Measurements from ENCODE around the gene MAP2K1.

Gene MAP2K1

GRCh38 chr15:66422347-66422746 is 35.6 kb downstream of the MAP2K1 start:
- H3K14ac ChIP-seq (ENCODE audit: low read length in 2 of 2) = no peak overlapping the region
- WGBS = 98% methylated on average over 3 of the region's 4 CpGs
- no peak overlapping the region for H2BK15ac ChIP-seq (ENCODE audit: low read depth, poor library complexity, severe bottlenecking)
- H2BK120ac ChIP-seq (ENCODE audit: low read depth, low read length) = no peak overlapping the region
- no peaks in the 10 kb centered on the region for H3K9me3 ChIP-seq (ENCODE audit: control insufficient read depth, low read length)
- H3K27me3 ChIP-seq (ENCODE audit: control insufficient read depth in 1 of 2, insufficient read depth in 1 of 2, low read length in 2 of 2) = no peaks in the 10 kb centered on the region
- H3K36me3 ChIP-seq (ENCODE audit: control insufficient read depth in 1 of 2, insufficient read depth in 2 of 2, low read depth in 1 of 2, low read length in 2 of 2) = no peaks in the 10 kb centered on the region
- no peaks in the 10 kb centered on the region for H3K4me1 ChIP-seq (ENCODE audit: control insufficient read depth, insufficient read depth, low read depth, low read length)
- no peak overlapping the region for H3K4me2 ChIP-seq (ENCODE audit: low read length, poor library complexity, severe bottlenecking)
- no peak overlapping the region for H3K4ac ChIP-seq (ENCODE audit: low read depth in 1 of 2, low read length in 2 of 2)
- H3K4me3 ChIP-seq (ENCODE audit: insufficient read depth in 1 of 2, low read depth in 1 of 2, low read length in 2 of 2) = no peak overlapping the region
- no peak overlapping the region for H2BK12ac ChIP-seq (ENCODE audit: low read length in 2 of 2)
- H4K91ac ChIP-seq (ENCODE audit: low read length) = no peak overlapping the region
- no peak overlapping the region for H3K9ac ChIP-seq (ENCODE audit: low read length)
- no peak overlapping the region for H2BK5ac ChIP-seq (ENCODE audit: low read depth, low read length, poor library complexity, severe bottlenecking)
- peaks cover 42% of the 10 kb centered on the region for H3K79me1 ChIP-seq (replicated peaks; ENCODE audit: low read length, poor library complexity, severe bottlenecking)
- no peak overlapping the region for H3K18ac ChIP-seq (ENCODE audit: low read depth in 1 of 2, low read length in 2 of 2)
- H3K23ac ChIP-seq (ENCODE audit: low read length in 2 of 2) = no peak overlapping the region
- H2AFZ ChIP-seq (ENCODE audit: low read depth, low read length) = no peak overlapping the region
- H4K8ac ChIP-seq (ENCODE audit: low read length) = no peak overlapping the region
- H2AK5ac ChIP-seq (ENCODE audit: low read length, severe bottlenecking) = no peak overlapping the region
- H3K27ac ChIP-seq (ENCODE audit: low read length, poor library complexity, severe bottlenecking) = no peak overlapping the region
- no peak for DNase-seq

DNA sequence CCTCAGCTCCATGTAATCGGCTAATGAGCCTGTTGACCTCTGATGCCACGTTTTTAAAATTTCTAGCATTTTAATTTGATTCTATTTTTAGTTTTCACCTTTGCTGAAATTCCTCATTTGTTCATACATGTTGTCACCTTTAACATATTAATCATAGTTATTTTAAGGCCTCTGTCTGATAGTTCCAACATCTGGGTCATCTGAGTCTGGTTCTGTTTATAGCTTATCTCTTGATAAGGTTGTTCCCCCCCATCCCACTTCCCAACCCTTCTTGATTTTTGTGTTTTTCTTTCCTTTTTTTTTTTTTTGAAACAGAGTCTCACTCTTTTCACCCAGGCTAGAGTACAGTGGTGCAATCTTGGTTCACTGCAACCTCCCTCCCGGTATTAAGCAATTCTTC is 36.4 kb downstream of the MAP2K1 start:
- H3K4me1 ChIP-seq (ENCODE audit: control insufficient read depth, insufficient read depth, low read depth, low read length) = no peaks in the 10 kb centered on the region
- no peak overlapping the region for H3K14ac ChIP-seq (ENCODE audit: low read length in 2 of 2)
- H3K18ac ChIP-seq (ENCODE audit: low read depth in 1 of 2, low read length in 2 of 2) = no peak overlapping the region
- no peak overlapping the region for H4K91ac ChIP-seq (ENCODE audit: low read length)
- no peak overlapping the region for H2AFZ ChIP-seq (ENCODE audit: low read depth, low read length)
- H3K23ac ChIP-seq (ENCODE audit: low read length in 2 of 2) = no peak overlapping the region
- no peak overlapping the region for H3K4me3 ChIP-seq (ENCODE audit: insufficient read depth in 1 of 2, low read depth in 1 of 2, low read length in 2 of 2)
- no peak overlapping the region for H2BK120ac ChIP-seq (ENCODE audit: low read depth, low read length)
- no peaks in the 10 kb centered on the region for H3K9me3 ChIP-seq (ENCODE audit: control insufficient read depth, low read length)
- no peak overlapping the region for H2AK5ac ChIP-seq (ENCODE audit: low read length, severe bottlenecking)
- no peak overlapping the region for H3K4ac ChIP-seq (ENCODE audit: low read depth in 1 of 2, low read length in 2 of 2)
- H2BK12ac ChIP-seq (ENCODE audit: low read length in 2 of 2) = no peak overlapping the region
- no peak for DNase-seq
- peak overlapping the region; percentile 23 for H4K8ac ChIP-seq (ENCODE audit: low read length)
- H3K27ac ChIP-seq (ENCODE audit: low read length, poor library complexity, severe bottlenecking) = no peak overlapping the region
- no peaks in the 10 kb centered on the region for H3K27me3 ChIP-seq (ENCODE audit: control insufficient read depth in 1 of 2, insufficient read depth in 1 of 2, low read length in 2 of 2)
- no peaks in the 10 kb centered on the region for H3K36me3 ChIP-seq (ENCODE audit: control insufficient read depth in 1 of 2, insufficient read depth in 2 of 2, low read depth in 1 of 2, low read length in 2 of 2)
- H3K4me2 ChIP-seq (ENCODE audit: low read length, poor library complexity, severe bottlenecking) = no peak overlapping the region
- no peak overlapping the region for H2BK15ac ChIP-seq (ENCODE audit: low read depth, poor library complexity, severe bottlenecking)
- H3K79me1 ChIP-seq (replicated peaks; ENCODE audit: low read length, poor library complexity, severe bottlenecking) = peaks cover 41% of the 10 kb centered on the region
- WGBS = 98% methylated on average over 3 of the region's 3 CpGs
- H3K9ac ChIP-seq (ENCODE audit: low read length) = no peak overlapping the region
- no peak overlapping the region for H2BK5ac ChIP-seq (ENCODE audit: low read depth, low read length, poor library complexity, severe bottlenecking)

- Histone ChIP-seq H4K91ac (ENCODE audit: low read length) (no peak overlapping the region), H3K27ac (ENCODE audit: low read length, poor library complexity, severe bottlenecking) (no peak overlapping the region), H2AFZ (ENCODE audit: low read depth, low read length) (no peak overlapping the region), H3K23ac (ENCODE audit: low read length in 2 of 2) (no peak overlapping the region), H2AK5ac (ENCODE audit: low read length, severe bottlenecking) (no peak overlapping the region), H3K27me3 (ENCODE audit: control insufficient read depth in 1 of 2, insufficient read depth in 1 of 2, low read length in 2 of 2) (no peaks in the 10 kb centered on the region), H2BK120ac (ENCODE audit: low read depth, low read length) (no peak overlapping the region), H3K18ac (ENCODE audit: low read depth in 1 of 2, low read length in 2 of 2) (no peak overlapping the region), H4K8ac (ENCODE audit: low read length) (no peak overlapping the region), H3K9ac (ENCODE audit: low read length) (no peak overlapping the region), H3K14ac (ENCODE audit: low read length in 2 of 2) (no peak overlapping the region), H2BK5ac (ENCODE audit: low read depth, low read length, poor library complexity, severe bottlenecking) (no peak overlapping the region), H3K4me3 (ENCODE audit: insufficient read depth in 1 of 2, low read depth in 1 of 2, low read length in 2 of 2) (no peak overlapping the region), H2BK12ac (ENCODE audit: low read length in 2 of 2) (no peak overlapping the region), H3K4ac (ENCODE audit: low read depth in 1 of 2, low read length in 2 of 2) (no peak overlapping the region), H3K36me3 (ENCODE audit: control insufficient read depth in 1 of 2, insufficient read depth in 2 of 2, low read depth in 1 of 2, low read length in 2 of 2) (no peaks in the 10 kb centered on the region), H2BK15ac (ENCODE audit: low read depth, poor library complexity, severe bottlenecking) (no peak overlapping the region), H3K4me1 (ENCODE audit: control insufficient read depth, insufficient read depth, low read depth, low read length) (no peaks in the 10 kb centered on the region), H3K79me1 (replicated peaks; ENCODE audit: low read length, poor library complexity, severe bottlenecking) (peaks cover 46% of the 10 kb centered on the region), H3K9me3 (ENCODE audit: control insufficient read depth, low read length) (no peaks in the 10 kb centered on the region), H3K4me2 (ENCODE audit: low read length, poor library complexity, severe bottlenecking) (no peak overlapping the region)
- WGBS = 100% methylated on average over 8 of the region's 9 CpGs
- no peak for DNase-seq
Measured at GRCh38 chr15:66424963-66425612, 38.4 kb downstream of the MAP2K1 start.

DNA sequence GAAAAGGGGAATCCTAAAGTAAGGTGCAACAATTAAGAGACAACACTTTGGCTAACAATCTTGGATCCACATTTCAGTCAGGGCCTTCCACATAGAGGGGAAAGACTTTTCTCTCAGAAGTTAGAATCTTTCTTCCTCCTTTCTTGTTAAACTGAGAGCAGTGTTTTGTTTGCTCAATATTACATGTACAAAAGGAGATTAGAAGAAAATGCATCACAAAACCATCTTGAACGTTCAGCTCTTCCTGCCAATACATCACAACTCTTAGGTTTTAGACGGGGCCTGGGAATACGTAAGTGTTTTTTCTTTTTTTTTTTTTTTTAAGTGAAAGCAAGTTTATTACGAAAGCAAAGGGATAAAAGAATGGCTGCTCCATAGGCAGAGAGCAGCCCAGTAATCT is 39.1 kb downstream of the MAP2K1 start:
- H2AK5ac ChIP-seq (ENCODE audit: low read length, severe bottlenecking) = no peak overlapping the region
- no peak overlapping the region for H3K14ac ChIP-seq (ENCODE audit: low read length in 2 of 2)
- no peaks in the 10 kb centered on the region for H3K9me3 ChIP-seq (ENCODE audit: control insufficient read depth, low read length)
- H2BK120ac ChIP-seq (ENCODE audit: low read depth, low read length) = no peak overlapping the region
- no peak overlapping the region for H2BK5ac ChIP-seq (ENCODE audit: low read depth, low read length, poor library complexity, severe bottlenecking)
- WGBS = 75% methylated on average over 2 of the region's 4 CpGs
- H3K27me3 ChIP-seq (ENCODE audit: control insufficient read depth in 1 of 2, insufficient read depth in 1 of 2, low read length in 2 of 2) = no peaks in the 10 kb centered on the region
- no peak overlapping the region for H3K23ac ChIP-seq (ENCODE audit: low read length in 2 of 2)
- H2AFZ ChIP-seq (ENCODE audit: low read depth, low read length) = no peak overlapping the region
- H3K4ac ChIP-seq (ENCODE audit: low read depth in 1 of 2, low read length in 2 of 2) = no peak overlapping the region
- no peak overlapping the region for H2BK15ac ChIP-seq (ENCODE audit: low read depth, poor library complexity, severe bottlenecking)
- H3K36me3 ChIP-seq (ENCODE audit: control insufficient read depth in 1 of 2, insufficient read depth in 2 of 2, low read depth in 1 of 2, low read length in 2 of 2) = no peaks in the 10 kb centered on the region
- DNase-seq = no peak
- no peaks in the 10 kb centered on the region for H3K4me1 ChIP-seq (ENCODE audit: control insufficient read depth, insufficient read depth, low read depth, low read length)
- peaks cover 48% of the 10 kb centered on the region for H3K79me1 ChIP-seq (replicated peaks; ENCODE audit: low read length, poor library complexity, severe bottlenecking)
- H3K27ac ChIP-seq (ENCODE audit: low read length, poor library complexity, severe bottlenecking) = no peak overlapping the region
- H4K8ac ChIP-seq (ENCODE audit: low read length) = no peak overlapping the region
- no peak overlapping the region for H4K91ac ChIP-seq (ENCODE audit: low read length)
- no peak overlapping the region for H3K4me2 ChIP-seq (ENCODE audit: low read length, poor library complexity, severe bottlenecking)
- H3K4me3 ChIP-seq (ENCODE audit: insufficient read depth in 1 of 2, low read depth in 1 of 2, low read length in 2 of 2) = no peak overlapping the region
- no peak overlapping the region for H3K18ac ChIP-seq (ENCODE audit: low read depth in 1 of 2, low read length in 2 of 2)
- no peak overlapping the region for H2BK12ac ChIP-seq (ENCODE audit: low read length in 2 of 2)
- no peak overlapping the region for H3K9ac ChIP-seq (ENCODE audit: low read length)

Measured in mesenchymal stem cell (in vitro differentiated cells and primary cell).